RPMI7951 (cell line): Measurements from ENCODE around the gene ESR1. TPM values are rescaled to one million over a fixed set of nuclear protein-coding genes. Genes with fewer than 3 reads are reported as not detected.
"Not testable (repeated sequence)": the region's sequence is repeated elsewhere in the genome, so short reads cannot be mapped to it uniquely, and the experiment has no call there.

ENCODE experiments used
- DNase-seq: peaks from one replicate; pipeline ENCODE4 v3.0.0-alpha.2; 2012; ENCODE audit warnings: low read depth
- total RNA-seq: library from RNA; depleted of rRNA; stranded (reverse); fragments of >200 nt; shearing (Covaris generic); gene quantifications from 2 replicates; pipeline ENCODE4 v1.2.3, GENCODE V29; 2014

The ESR1 gene
- total RNA-seq, 1 experiment from 2014 or later: not detected

GRCh38 chr6:152130441-152130840 lies 323.0 kb downstream of the ESR1 start:
- DNase-seq: peak; percentile 13

GRCh38 chr6:152135755-152136448 lies 328.4 kb downstream of the ESR1 start:
- no peak for DNase-seq

GRCh38 chr6:152136449-152136825 lies 329.0 kb downstream of the ESR1 start:
- DNase-seq: peak; percentile 14

- not testable (repeated sequence) for DNase-seq
These were observed 330.9 kb downstream of the ESR1 start for GRCh38 chr6:152138344-152138743.

- no peak for DNase-seq
These were observed 334.6 kb downstream of the ESR1 start for GRCh38 chr6:152142105-152142504.

GRCh38 chr6:152143359-152143758 lies 335.9 kb downstream of the ESR1 start:
- DNase-seq: no peak

- DNase-seq: peak; percentile 79
These were observed 338.9 kb downstream of the ESR1 start for GRCh38 chr6:152146385-152146784.

- DNase-seq: no peak
These were observed 339.8 kb downstream of the ESR1 start for GRCh38 chr6:152147269-152147668.

GRCh38 chr6:152148412-152148811 lies 340.9 kb downstream of the ESR1 start:
- no peak for DNase-seq

- DNase-seq: no peak
These were observed 342.7 kb downstream of the ESR1 start for GRCh38 chr6:152150196-152150595.

GRCh38 chr6:152151920-152152319 lies 344.4 kb downstream of the ESR1 start:
- DNase-seq: no peak

- DNase-seq: no peak
These were observed 347.3 kb downstream of the ESR1 start for GRCh38 chr6:152154559-152155356.

- no peak for DNase-seq
These were observed 348.3 kb downstream of the ESR1 start for GRCh38 chr6:152155792-152156191.

- no peak for DNase-seq
These were observed 352.9 kb downstream of the ESR1 start for GRCh38 chr6:152160346-152160745.

- no peak for DNase-seq
These were observed 354.0 kb downstream of the ESR1 start for GRCh38 chr6:152161501-152161900.

- DNase-seq: no peak
These were observed 357.5 kb downstream of the ESR1 start for GRCh38 chr6:152164957-152165356.

- no peak for DNase-seq
These were observed 359.0 kb downstream of the ESR1 start for GRCh38 chr6:152166497-152166896.

GRCh38 chr6:152166897-152167296 lies 359.4 kb downstream of the ESR1 start:
- DNase-seq: no peak

GRCh38 chr6:152167641-152168603 lies 360.4 kb downstream of the ESR1 start:
- no peak for DNase-seq

- DNase-seq: no peak
These were observed 362.8 kb downstream of the ESR1 start for GRCh38 chr6:152170313-152170701.

GRCh38 chr6:152170702-152171667 lies 363.5 kb downstream of the ESR1 start:
- DNase-seq: no peak
